ENCODE data around the gene RANBP17. TPM values are rescaled to one million over a fixed set of nuclear protein-coding genes. Genes with fewer than 3 reads are reported as not detected.
A peak's percentile ranks its signal among the peaks of the same experiment; 100 is the strongest.

RANBP17 gene
- total RNA-seq, 1 experiment from 2014 or later, result 6.0 TPM

DNA sequence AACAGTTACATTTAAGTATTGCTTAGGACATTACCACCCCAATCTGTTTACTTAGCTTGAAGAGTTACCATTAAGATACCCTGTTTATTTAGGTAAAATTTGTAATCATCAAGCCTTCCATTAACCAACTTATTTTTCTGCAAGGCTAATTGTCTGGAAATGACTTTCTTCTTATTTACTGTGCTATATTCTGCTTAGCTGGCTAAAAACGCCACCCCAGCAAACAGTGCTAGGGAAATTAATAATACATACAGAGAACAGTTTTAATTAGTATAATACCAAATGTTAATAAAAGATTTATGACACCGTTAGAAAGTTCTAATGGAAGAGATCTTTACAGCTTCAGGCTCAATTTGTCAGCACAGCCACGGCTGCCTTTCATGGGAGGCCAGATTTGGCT, 461.2 kb downstream of the RANBP17 start:
- H3K9ac ChIP-seq (ENCODE audit: low read length), result no peak overlapping the region
- no peak overlapping the region for H3K27ac ChIP-seq (ENCODE audit: low read length)
- ChIA-PET CTCF (no interaction called here), POLR2A (ENCODE audit: unreplicated experiment) (no interaction called here)
- H3K36me3 ChIP-seq (ENCODE audit: low read depth, low read length), result no peaks in the 10 kb centered on the region
- H2AFZ ChIP-seq (ENCODE audit: low read length), result no peak overlapping the region
- no peak overlapping the region for H3K4me2 ChIP-seq (ENCODE audit: low read length)
- H3K27me3 ChIP-seq (ENCODE audit: low read length), result peaks cover 69% of the 10 kb centered on the region
- TF ChIP-seq EZH2 (IDR thresholded peaks at IDR 0.05; ENCODE audit: low read length, unreplicated experiment) (no peak), EZH2phosphoT487 (IDR thresholded peaks at IDR 0.05; ENCODE audit: borderline replicate concordance, low read length) (no peak)
- TF ChIP-seq, protein P1, sequence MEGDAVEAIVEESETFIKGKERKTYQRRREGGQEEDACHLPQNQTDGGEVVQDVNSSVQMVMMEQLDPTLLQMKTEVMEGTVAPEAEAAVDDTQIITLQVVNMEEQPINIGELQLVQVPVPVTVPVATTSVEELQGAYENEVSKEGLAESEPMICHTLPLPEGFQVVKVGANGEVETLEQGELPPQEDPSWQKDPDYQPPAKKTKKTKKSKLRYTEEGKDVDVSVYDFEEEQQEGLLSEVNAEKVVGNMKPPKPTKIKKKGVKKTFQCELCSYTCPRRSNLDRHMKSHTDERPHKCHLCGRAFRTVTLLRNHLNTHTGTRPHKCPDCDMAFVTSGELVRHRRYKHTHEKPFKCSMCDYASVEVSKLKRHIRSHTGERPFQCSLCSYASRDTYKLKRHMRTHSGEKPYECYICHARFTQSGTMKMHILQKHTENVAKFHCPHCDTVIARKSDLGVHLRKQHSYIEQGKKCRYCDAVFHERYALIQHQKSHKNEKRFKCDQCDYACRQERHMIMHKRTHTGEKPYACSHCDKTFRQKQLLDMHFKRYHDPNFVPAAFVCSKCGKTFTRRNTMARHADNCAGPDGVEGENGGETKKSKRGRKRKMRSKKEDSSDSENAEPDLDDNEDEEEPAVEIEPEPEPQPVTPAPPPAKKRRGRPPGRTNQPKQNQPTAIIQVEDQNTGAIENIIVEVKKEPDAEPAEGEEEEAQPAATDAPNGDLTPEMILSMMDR (conservative IDR thresholded peaks at IDR 0.05; ENCODE audit: low read depth, low read length), result no peak
- BruUV-seq (replicated peaks), result no TSS peak
- H3K79me2 ChIP-seq (ENCODE audit: low read length), result no peaks in the 10 kb centered on the region
- H3K9me3 ChIP-seq (ENCODE audit: low read length), result no peaks in the 10 kb centered on the region
- H4K20me1 ChIP-seq (ENCODE audit: low read length), result no peaks in the 10 kb centered on the region
- ATAC-seq, result no peak
- H3F3A ChIP-seq (ENCODE audit: low read length, unreplicated experiment), result no peaks in the 10 kb centered on the region
- peaks cover 3% of the 10 kb centered on the region; the same call in 1 of the 2 replicates for H3K4me1 ChIP-seq (ENCODE audit: insufficient read depth, low read length)
- H3K4me3 ChIP-seq (ENCODE audit: low read length), result no peak overlapping the region
- DNase-seq, result no peak
- no peaks in the 10 kb centered on the region for H3K9me2 ChIP-seq (replicated peaks; ENCODE audit: low read length)
- intact Hi-C loops (cut with micrococcal nuclease), result no loop called here

DNA sequence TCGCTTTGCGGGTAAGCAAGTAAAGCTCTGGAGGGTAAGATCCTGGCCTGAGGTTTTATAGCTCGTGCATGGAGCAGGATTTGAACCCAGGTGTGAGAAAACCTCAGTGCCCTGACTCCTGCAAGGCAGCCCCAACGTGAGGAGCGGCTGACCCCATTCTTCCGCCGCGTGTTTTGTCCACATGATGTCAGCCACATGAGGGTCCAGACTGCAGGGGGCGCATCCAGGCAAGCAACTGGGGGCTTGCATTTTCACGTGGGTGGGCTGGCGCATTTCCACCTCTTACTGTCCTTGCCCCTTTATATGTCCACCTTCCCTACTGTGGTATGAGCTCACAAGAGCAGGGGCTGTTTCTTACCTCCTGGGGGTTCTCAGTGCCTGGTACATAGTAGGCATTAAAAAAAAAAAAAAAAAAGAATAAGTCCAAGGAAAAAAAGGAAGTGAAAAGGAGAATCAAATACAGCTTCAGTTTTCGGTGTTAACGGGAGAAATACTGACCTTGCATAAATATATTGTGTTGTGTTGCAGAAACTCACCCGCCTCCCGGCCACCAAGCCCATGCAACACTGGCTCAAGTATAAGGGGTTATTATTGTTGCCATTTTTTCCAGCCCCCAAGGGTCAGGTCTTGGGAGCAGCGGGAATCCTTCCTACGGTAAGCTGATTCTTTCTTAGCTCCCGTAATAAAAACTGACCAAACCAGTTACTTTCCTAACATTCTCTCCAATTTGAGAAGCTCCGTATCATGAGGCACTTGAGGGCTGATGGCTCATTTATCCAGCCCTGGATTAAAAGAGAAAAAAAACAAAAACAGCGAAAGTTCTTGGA, 462.2 kb downstream of the RANBP17 start:
- ATAC-seq (peak; percentile 15; the same call in 1 of the 2 replicates), DNase-seq (peak; percentile 55)
- 0 out of 2 replicates have a peak overlapping the region, but pooled peaks have one; percentile 7 for H2AFZ ChIP-seq (ENCODE audit: low read length)
- no peaks in the 10 kb centered on the region for H3K9me2 ChIP-seq (replicated peaks; ENCODE audit: low read length)
- peak overlapping the region; percentile 23; the same call in 1 of the 2 replicates for H3K4me3 ChIP-seq (ENCODE audit: low read length)
- ChIA-PET CTCF (interaction anchor here (0.6 to 0.7 kb wide), 2 partner anchors 32 to 117 kb away, joined by 3 to 6 read pairs; no protein-coding TSS in a partner anchor), POLR2A (ENCODE audit: unreplicated experiment) (no interaction called here)
- H3K36me3 ChIP-seq (ENCODE audit: low read depth, low read length), result no peaks in the 10 kb centered on the region
- no peaks in the 10 kb centered on the region for H3K9me3 ChIP-seq (ENCODE audit: low read length)
- intact Hi-C loops (cut with micrococcal nuclease), result no loop called here
- BruUV-seq (replicated peaks), result no TSS peak
- no peaks in the 10 kb centered on the region for H3K79me2 ChIP-seq (ENCODE audit: low read length)
- peaks cover 3% of the 10 kb centered on the region; the same call in 1 of the 2 replicates for H3K4me1 ChIP-seq (ENCODE audit: insufficient read depth, low read length)
- TF ChIP-seq, protein P1 (conservative IDR thresholded peaks at IDR 0.05; ENCODE audit: low read depth, low read length), result no peak
- no peak for TF ChIP-seq EZH2 (IDR thresholded peaks at IDR 0.05; ENCODE audit: low read length, unreplicated experiment)
- no peak for TF ChIP-seq EZH2phosphoT487 (IDR thresholded peaks at IDR 0.05; ENCODE audit: borderline replicate concordance, low read length)
- H3K4me2 ChIP-seq (ENCODE audit: low read length), result peak overlapping the region; percentile 53
- H3K27ac ChIP-seq (ENCODE audit: low read length), result no peak overlapping the region
- H3F3A ChIP-seq (ENCODE audit: low read length, unreplicated experiment), result no peaks in the 10 kb centered on the region
- peaks cover 69% of the 10 kb centered on the region for H3K27me3 ChIP-seq (ENCODE audit: low read length)
- no peak overlapping the region for H3K9ac ChIP-seq (ENCODE audit: low read length)
- no peaks in the 10 kb centered on the region for H4K20me1 ChIP-seq (ENCODE audit: low read length)

DNA sequence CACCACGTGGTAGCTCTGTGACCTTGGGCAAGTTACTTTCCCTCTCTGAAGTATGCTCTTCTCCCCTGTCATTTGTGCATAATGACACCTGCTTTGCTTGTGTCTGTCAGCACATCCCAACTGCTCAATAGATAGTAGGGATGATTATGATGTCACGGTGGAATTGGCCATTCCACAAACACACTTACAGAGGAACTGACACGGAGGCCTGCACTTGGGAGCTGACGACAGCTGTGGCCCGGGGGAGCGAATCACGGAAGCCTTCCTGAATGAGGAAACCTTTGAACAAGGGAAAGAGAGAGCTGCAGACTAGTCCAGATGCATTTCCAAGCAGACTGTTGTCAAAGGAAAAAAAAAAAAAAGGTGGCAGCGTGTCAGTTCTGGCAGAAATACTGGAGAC, 468.2 kb downstream of the RANBP17 start:
- peaks cover 25% of the 10 kb centered on the region; the same call in 1 of the 2 replicates for H3K27me3 ChIP-seq (ENCODE audit: low read length)
- H3K36me3 ChIP-seq (ENCODE audit: low read depth, low read length), result no peaks in the 10 kb centered on the region
- intact Hi-C loops (cut with micrococcal nuclease), result no loop called here
- no peaks in the 10 kb centered on the region for H4K20me1 ChIP-seq (ENCODE audit: low read length)
- no peaks in the 10 kb centered on the region for H3K9me3 ChIP-seq (ENCODE audit: low read length)
- no peaks in the 10 kb centered on the region for H3K79me2 ChIP-seq (ENCODE audit: low read length)
- DNase-seq, result no peak
- H3K27ac ChIP-seq (ENCODE audit: low read length), result no peak overlapping the region
- H3K4me1 ChIP-seq (ENCODE audit: insufficient read depth, low read length), result no peaks in the 10 kb centered on the region
- no peak overlapping the region for H3K4me3 ChIP-seq (ENCODE audit: low read length)
- ATAC-seq, result no peak
- ChIA-PET POLR2A (ENCODE audit: unreplicated experiment) (no interaction called here), CTCF (no interaction called here)
- TF ChIP-seq EZH2phosphoT487 (IDR thresholded peaks at IDR 0.05; ENCODE audit: borderline replicate concordance, low read length) (no peak), EZH2 (IDR thresholded peaks at IDR 0.05; ENCODE audit: low read length, unreplicated experiment) (no peak)
- TF ChIP-seq, protein P1 (conservative IDR thresholded peaks at IDR 0.05; ENCODE audit: low read depth, low read length), result no peak
- H3K9me2 ChIP-seq (replicated peaks; ENCODE audit: low read length), result no peaks in the 10 kb centered on the region
- H2AFZ ChIP-seq (ENCODE audit: low read length), result no peak overlapping the region
- no peak overlapping the region for H3K4me2 ChIP-seq (ENCODE audit: low read length)
- BruUV-seq (replicated peaks), result no TSS peak
- no peak overlapping the region for H3K9ac ChIP-seq (ENCODE audit: low read length)
- no peaks in the 10 kb centered on the region for H3F3A ChIP-seq (ENCODE audit: low read length, unreplicated experiment)
